Kidney capillary endothelial cell (primary cell): Measurements from ENCODE around the gene FGD3.

Experiments used
- DNase-seq: peaks from one replicate; pipeline ENCODE4 v3.0.0-alpha.2; 2018; ENCODE audit warnings: low spot score

Gene FGD3

DNA sequence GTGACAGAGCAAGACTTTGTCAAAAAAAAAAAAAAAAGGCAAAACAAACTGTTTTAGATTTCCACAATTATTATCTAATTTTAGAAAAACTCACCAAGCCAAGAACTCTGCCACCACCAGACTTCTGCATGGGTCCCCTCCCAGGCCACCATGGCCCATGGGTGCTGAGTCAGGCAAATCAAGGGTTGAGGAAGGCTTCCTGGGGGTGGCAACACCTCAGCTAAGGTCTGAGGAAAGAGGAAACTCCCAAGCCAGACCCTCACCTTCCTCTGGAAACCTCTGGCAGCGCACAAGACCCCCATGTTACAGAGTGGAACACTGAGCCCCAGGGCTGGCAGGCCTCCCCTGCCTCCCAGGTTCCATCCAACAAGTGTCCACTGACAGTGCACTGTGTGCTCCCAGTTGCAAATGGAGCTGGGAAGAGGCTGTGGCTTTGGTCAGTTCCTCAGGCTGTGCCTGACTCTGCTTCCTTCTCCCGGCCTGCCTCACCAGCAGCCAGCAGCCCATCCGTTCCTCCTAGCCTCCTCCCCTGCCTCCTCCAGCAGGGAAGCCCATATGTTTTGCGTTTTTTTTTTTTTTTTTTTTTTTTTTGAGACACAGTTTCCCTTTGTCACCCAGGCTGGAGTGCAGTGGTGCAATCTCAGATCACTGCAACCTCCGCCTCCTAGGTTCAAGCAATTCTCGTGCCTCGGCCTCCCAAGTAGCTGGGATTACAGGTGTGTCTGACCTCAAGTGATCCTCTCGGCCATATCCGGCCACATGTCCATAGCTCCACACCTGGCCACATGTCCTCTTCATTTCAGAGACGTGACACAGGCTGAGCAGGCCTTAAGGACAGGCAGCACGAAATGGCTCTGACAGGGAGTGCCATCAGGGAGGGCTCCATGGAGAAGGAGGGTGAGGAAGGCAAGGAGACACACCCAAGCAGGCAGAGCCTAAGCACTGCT, 107.7 kb downstream of the FGD3 start:
- DNase-seq, result no peak

DNA sequence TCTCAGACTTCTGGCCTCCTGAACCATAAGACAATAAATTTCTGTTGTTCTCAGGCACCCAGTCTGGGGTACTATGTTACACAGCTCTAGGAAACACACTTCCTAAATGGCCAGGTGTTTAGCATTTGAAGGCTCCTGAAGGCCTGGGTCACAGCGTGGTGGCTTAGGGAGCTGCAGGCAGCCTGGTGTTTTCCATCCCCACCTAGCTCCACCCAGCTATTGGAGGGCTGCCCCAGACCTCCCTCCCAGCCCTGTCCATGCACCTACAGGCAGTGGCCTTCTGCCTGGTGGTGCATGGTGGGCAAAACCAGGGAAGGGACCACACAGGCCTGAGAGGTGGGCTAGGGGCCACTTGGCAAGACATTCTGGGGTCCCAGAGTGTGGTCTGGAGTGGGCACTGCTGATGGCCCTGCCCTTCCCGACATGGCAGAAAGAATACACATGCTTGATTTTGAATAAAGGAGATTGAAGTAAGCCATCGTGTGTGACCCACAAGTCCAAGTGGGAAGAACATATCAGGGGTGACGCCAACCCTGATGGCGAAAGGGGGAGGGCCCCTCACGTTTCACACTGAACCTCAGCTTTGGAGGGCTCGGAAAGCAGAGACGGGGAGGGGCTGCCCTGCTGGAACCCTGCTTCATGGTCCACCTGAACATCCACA, 109.8 kb downstream of the FGD3 start:
- DNase-seq, result no peak

DNA sequence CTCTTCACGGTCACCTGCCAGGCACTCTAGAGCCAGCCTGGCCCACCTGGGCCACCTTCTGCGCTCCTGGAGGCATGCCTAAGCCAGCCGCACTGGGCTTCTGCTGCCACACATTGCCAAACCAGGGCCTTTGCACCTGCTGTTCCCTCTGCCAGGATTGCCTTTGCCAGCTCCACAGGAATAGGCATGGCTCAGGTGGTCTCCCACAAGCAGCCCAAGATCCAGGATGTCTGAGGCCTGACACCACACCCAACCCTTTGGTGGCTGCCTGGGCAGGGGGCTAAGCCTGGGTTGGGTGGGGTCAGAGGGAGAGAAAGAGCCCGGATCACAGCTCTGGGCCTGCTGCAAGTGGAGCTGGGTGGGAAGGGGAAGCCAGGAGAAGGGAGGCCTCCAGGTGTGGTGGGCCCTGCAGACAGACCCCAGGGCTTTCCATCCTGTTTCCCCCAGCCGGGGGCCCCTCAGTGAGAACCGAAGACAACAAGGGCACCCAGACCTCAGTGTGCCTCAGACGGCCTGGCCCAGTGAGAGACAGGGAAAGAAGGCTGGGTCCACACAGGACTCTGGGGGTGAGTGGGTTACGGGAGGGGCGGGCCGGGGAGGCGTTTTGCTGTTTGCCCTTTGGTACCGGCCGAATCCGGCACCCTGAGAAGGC, 110.5 kb downstream of the FGD3 start:
- DNase-seq, result no peak

DNA sequence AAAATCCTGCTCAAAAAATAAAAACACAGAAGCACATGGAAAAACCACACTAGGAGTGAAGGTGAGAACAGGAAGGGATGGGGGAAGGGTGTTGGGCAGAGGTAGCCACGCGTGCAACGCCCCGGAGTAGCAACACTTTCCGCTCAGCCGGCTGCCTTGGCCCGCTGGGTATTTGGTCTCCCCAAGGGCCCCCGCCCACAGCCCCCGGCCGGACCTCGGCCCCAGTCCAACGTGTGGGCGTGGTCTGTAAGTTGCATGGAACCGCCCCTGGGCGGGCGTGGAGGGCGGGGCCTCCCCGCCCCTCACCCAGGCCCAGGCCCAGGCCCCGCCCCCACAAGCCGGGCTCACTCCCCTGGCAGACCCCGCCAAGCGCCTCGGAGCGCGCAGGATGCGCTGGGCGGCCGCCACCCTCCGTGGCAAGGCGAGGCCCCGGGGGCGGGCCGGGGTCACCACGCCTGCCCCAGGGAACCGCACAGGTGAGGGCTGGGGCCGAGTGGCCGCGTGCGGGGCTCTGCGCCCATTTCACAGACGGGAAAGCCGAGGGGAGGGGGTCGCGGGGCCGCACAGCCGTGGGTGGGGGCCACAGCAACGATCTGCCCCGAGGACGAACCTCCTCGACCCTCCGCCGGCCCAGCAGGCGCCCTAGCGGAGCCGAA, 111.2 kb downstream of the FGD3 start, which contains the start of gene SUSD3:
Gene SUSD3, plus strand, starts transcription at position 347 of the 656 bp plus-strand sequence. Its CDS starts 42 bp downstream, at position 389.
- DNase-seq, result no peak

DNA sequence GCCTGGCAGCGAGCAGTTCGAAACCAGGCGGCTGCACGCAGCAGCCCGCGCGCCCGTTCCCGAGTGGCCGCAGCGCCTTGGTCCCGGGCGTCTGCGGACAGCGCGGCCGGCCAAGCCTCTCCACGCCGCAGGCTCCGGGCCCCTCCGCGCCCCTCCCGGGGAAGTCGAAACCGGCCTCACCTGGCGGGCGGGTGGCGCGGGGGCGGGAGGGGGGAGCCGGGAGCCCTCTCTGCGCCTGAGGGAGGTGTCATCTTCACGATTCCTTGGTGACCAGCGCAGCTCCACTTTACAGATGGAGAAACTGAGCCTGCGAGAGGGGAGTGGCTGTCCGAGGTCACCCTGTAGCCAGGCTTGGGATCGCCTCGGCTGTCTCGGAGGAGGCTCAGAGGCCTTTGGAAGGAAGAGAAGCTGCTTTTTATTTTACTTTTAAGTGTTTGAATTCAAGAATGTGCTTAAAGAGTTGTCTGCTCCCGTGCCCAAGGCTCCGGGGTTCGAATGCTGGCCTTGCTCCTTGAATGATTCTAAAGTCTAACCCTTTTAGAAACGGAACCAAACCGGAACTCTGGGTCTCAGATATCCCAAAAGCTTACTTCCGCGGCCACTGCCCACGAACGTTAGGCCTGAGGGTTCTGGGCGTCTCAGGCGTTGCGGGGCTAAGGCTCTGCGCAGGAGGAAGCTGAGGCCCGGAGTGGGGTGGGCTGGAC, 111.8 kb downstream of the FGD3 start:
- DNase-seq, result no peak

DNA sequence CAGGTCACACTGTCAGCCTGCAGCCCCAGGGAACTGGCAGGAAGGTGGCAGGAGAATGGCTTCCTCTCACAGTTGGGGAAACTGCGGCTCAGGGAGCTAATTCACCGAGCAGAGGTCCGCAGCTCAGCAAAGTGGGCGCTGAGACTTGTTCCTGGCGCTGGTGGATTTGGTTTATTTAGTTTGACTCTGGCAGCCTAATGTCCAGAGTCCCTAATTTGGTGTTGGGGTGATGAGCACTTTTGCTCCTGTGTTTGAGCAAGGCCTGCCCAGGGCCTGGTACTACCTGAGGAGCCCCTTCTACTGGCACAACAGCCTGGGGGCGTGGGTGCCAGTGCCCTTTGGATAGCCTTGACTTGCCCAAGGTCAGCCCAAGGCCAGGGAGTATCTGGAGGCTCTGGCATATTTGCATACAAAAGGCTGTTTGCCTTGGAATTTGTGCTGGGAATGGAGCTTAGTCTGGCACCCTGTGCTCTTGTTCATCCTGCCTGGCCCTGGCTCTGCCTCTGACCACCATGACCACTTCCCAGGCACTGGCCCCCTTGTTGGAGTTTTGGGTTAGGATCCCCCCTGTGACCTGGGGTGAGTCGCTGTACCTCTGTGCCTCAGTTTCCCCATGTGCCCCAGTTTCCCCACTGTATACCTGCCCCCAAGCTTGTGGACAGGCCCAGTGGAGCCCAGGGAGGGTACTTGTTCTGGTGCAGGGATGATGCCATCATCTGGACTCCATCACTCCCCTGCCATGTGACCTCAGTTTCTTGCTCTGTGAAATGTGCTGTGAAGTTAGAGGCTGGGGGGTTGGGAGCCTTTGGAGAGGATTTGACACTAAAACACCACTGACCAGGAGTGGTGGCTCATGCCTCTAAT, 112.6 kb downstream of the FGD3 start:
- no peak for DNase-seq

DNA sequence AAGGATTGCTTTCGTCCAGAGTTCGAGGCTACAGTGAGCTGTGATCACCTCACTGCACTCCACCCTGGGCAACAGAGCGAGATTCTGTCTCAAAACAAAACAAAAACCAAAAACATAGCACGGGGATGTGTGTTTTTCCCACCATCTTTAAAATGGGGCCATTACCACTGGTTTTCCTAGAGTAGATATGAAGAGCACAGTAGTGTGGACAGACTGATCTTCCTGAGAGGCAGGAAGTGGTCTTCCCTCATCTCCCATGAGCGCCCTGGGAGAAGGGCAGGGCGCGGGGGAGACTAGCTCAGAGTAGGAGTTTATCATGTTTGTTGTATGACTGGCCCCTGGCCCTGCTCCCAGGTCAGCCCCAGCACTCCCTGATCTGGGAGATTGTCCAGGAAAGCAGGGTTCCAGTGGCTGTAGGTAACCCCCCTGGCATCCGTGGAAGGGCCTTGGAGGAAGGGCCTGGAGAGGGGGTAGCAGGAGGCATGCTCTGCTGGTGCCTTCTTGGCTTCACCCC, 113.5 kb downstream of the FGD3 start:
- DNase-seq, result no peak

DNA sequence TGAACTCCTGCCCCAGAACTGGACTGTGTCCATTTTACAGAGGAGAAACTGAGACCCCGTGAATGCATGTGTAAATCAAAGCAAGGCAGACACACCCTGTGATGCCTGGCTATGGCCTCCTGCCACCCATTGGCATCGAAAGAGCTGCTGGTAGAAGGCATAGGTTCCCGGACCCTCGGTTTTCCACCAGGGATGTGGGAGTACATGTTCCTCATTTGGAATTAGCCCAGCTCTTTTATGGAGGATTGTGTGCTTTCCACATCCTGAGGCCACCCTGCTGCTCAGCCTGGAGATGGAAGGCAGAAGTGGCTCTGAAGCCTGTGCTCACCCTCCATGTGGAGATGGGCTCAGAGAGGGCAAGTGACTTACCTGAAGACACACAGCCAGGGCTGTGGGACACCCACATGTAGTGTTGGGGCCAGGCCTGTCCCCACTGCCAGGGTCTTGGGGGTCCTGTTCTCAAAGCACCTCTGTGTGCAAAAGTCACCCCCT, 114.0 kb downstream of the FGD3 start:
- DNase-seq, result no peak

DNA sequence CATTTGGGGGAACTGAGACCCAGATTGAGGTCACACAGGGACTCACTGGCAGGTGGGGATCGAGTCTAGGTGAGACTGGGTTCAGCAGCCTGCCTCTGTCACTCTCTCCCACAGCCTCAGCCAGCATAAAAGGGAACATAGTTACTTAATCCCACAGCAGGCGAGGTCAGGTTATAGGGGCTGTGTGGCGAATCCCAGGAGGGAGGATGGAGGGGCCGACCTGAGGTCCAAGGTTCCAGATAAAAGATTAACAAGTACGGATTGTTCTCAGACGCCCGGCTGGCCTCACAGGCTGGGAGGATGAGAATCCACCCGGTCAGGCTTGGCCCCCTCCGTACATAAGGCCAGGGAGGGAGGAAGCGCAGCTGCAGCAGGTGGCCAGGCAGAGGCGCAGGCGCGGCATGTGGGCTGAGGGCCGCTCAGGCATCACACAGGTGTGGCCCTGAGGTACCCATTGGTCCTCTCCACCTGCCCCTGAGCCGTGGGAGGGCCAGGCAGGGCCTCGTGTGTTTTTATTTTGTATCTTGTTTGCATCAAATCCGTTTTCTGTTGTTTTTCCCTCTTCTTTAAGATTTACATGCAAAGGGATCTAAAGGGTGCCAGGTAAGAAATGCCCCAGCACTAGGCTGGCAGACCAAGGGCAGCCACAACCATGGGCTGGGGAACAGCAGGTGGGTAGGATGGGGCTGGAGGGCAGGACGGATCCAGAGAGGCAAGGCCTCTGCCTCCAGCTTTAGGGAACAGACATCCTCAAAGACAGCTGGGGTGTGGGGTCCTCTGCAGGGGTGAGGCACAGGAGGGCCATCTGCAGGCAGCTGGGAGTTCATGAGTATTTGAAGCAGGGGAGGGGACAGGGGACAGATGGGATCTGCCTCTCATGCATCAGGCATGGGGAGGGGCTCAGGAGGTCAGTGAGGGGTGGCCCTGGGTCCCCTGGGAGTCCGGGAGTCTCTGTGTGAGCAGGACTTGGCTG, 114.8 kb downstream of the FGD3 start:
- no peak for DNase-seq

DNA sequence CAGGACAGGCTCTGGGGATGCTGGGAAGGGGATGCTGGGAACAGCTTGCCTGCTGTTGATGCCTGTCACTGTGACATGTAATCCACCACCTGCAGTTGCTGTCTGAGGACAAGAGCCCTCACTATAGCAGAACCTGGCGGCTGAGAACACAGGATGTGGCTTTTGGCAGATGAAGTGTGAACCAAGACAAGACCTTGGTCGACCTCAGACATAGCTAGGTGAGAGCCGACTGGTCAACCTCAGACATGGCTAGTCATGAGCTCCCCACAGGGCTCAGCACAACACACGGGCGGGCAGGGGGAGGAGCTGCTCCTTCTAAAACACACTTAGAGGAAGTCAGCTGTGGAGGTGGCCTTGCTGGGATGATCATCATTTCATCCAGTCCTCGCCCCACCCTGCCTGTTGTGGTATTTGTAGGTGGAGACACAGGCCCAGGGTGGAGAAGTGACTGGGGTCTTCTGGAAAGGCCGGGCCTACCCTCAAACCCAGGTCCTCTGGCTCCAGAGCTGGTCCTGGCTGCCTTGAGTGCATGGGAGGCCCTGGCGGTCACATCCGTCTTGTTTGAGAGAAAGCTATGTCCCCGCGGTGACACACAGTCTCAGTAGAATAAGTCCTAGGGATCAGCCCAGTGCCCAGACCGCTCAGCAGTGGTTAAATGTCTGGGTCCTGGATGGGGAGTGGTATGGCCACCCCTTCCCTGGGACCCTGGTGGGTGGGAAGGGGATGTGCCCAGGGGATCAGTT, 117.2 kb downstream of the FGD3 start:
- no peak for DNase-seq

DNA sequence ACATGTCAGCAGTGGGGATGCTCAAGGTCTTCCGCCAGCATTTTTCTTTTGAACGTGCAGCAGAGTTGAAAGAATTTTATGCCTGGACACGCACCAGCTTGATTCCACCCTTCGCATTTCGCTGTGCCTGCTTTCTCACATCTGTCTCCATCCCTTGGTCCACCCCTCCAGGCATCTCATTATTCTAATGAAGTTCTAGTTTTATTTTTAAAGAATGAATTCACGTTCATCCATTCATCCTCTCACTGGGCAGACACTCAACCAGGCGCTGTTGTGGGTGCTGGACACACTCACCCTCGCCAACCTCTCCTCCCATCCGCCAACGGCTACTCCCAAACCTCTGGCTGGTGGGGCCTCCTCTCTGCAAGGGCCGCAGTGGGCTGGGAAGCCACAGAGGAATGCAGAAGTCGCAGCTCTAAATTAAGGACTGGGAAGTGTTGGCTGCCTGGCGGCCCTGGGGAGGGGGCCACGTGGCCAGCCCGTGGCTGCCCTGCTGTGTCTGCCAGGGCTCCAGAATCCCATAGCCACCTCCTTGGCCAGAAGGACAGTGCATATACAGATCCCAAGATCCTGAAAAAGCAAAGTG, 117.9 kb downstream of the FGD3 start:
- DNase-seq, result no peak

DNA sequence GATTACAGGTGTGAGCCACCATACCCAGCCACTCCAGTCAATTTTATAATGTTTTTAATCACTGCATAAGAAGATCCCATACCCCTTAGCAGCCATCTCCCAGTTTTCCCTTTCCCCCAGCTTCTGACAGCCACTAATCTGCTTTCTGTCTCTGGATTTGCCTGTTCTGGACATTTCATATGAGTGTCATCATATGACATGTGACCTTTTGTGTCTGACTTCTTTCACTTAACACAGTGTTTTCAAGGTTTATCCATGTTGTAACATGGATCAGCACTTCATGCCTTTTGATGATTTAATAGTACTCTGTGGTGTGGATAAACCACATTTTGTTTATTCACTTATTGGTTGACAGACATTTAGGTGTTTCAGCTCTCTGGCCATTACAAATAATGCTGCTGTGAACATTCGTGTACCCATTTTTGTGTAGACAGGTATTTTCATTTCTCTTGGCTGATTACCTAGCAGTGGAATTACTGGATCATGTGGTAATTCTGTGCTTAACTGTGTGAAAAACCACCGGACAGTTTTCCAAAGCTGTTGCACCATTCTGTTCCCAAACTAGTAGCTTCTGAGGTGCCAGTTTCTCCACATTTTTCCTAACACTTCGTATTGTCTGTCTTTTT, 119.8 kb downstream of the FGD3 start:
- DNase-seq, result no peak

DNA sequence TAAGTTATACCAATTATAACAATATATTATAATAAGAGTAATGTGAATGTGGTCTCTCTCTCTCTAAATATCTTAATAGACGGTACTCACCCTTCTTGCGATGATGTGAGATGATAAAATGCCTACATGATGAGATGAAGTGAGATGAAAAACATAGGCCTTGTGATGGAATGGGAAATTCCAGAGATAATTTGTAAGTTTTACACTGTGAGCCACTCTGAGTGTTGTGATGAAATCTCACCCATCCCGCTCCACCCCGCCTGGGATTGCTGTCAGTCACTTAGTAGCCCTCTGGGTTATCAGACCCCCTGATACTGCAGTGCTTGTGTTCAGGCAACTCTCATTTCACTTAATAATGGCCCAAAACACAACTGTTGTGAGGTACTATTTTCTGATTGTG, 121.6 kb downstream of the FGD3 start:
- DNase-seq, result no peak

DNA sequence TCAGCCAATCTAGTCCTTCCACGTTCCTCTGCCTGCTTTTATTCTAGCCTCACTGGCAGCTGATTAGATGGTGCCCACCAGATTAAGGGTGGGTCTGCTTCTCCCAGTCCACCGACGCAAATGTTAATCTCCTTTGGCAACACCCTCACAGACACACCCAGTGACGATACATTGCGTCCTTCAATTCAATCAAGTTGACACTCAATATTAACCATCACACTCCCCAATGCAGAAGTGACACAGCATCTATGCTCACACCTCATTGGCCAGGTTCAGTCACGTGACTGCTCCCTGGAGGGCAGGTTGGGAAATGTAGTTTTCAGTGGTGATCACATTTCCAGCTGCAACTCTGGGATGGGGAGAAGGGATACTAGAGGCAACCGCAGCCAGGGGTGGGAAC, 124.1 kb downstream of the FGD3 start:
- DNase-seq, result no peak

DNA sequence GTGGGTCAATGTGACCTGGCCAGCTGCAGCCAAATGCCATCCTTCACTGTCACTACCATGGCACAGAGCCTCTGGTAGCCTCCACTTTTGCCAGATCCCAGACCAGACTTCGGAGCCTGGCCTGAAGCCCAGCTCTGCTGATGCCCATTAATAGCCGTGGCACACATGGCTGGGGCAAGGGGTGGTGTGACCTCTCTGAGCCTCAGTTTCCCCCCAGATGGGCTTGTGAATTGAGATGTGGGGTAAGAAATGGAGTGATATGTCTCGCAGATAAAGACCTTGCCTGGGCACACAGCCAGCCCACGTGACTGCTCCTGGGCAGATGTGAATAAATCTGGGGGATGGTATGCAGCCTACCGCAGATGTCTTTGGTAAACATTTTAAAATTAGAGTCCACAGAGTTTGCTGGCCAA, 125.1 kb downstream of the FGD3 start:
- no peak for DNase-seq

DNA sequence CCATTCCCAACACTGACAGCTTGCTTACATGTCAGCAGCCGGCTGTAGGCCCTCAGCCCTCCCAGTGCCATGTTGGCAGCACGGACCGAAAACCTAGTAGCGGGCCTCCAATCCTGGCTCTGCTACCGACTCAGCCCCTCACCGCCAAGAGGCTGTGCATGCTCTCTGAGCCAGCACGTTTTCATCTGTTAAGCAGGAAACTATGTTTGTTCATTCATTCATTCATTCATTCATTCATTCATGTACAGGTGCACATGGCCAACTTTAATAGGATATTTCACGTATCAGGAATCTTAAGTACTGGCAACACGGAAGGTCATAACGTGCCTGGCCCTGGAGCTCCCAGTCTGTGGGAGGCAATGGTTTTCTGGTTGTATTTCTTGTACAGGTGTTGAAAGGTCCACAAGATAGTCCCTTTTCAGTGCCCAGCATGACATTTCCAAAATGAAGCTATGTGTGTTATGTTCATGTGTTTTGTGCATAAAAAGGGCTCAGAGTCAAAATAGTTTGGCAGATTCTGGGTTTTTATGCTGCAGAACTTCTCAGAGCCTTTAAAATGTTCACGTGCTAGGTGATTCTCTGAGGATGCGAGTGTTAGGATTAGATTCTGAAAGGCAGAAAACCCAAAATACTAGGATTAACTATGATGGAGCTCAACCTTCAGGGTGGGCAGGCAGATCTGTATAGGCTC, 128.9 kb downstream of the FGD3 start:
- no peak for DNase-seq

DNA sequence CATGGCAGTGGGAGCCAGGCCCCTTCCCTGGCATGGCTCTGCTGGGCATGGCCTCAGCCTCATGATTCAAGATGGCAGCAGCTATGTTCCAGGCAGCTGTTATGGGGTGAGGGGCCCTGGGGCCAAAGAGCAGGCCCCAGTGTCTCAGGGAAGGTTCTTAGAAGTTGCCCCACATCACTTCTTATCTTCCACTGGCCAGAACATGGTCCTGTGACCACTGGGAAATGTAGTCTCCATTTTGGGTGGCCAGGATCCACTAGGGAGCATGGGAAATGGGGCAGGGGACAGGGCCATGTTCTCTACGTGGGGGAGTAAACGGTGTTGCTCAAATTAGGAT, 129.4 kb downstream of the FGD3 start:
- DNase-seq, result no peak
